Kidney epithelial cell (primary cell): ENCODE results near the gene TYK2. TPM values are rescaled to one million over a fixed set of nuclear protein-coding genes. Genes with fewer than 3 reads are reported as not detected.

ENCODE experiments used
- DNase-seq: peaks from one replicate; pipeline ENCODE4 v3.0.0-alpha.2; 2010; ENCODE audit warnings: low read depth
- H3K27me3 ChIP-seq: 2 replicates; pipeline ENCODE4 v1.6.0; 2011; ENCODE audit warnings: low read length; ENCODE audit not compliant: control insufficient read depth, insufficient read depth
- H3K36me3 ChIP-seq: 2 replicates; pipeline ENCODE4 v1.5.1; 2011; ENCODE audit warnings: low read length; ENCODE audit not compliant: control insufficient read depth, insufficient read depth
- H3K4me3 ChIP-seq: 2 replicates; pipeline ENCODE4 v1.5.1; 2011; ENCODE audit warnings: low read depth, mild to moderate bottlenecking, control low read depth, low read length
- total RNA-seq: library from RNA; depleted of rRNA; stranded (reverse); fragments of >200 nt; gene quantifications from 2 replicates; pipeline ENCODE4 v1.2.3, GENCODE V29; 2015
- TF ChIP-seq, protein P1 (sequence below): IDR thresholded peaks from 2 replicates; pipeline ENCODE4 v1.5.1; 2011; ENCODE audit warnings: mild to moderate bottlenecking, moderate library complexity, low read length, control low read depth, inconsistent platforms; ENCODE audit not compliant: insufficient read depth, poor library complexity, severe bottlenecking

The TYK2 gene
- total RNA-seq, 1 donor from 2014 or later = 64.8 TPM

DNA sequence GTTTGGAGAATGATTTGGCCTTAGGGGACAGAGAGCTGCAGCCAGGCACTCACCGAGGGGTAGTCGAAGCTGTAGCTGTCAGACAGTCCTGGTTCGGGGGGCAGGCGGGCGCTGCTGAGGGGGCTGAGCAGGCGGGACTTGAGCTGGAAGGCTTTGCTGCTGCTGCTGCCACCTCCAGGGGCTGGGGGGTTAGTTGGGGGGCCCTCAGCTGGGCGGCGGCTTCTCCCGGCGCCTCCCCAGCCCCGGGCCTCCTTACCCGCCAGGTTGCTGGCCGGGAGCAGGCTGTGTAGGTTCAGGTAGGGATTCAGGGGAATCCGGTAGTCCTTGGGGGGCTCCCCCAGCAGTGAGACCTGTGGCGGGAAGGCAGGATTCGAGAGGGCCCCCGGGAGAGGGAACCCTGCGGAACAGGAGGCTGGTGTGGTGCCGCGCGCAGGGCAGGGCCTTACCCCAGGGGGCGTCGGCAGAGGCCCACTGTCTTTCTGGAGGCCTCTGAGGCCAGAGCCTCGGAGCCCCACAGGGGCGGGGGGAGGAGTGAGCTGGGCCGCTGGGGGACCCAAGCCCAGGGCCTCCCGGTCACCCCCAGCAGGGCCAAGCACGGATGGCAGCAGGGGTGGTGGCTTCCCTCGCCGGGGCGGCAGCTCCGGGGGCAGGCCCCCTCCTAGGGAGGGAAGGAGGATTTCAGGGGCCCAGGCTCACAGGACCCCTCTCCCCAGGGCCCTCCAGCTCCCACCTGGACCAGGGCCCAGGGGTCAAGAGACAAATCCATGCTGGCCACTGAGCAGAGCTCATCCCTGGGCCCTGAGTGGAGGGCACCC, 59.6 kb downstream of the TYK2 start:
- no peaks in the 10 kb centered on the region for H3K27me3 ChIP-seq
- peaks cover 5% of the 10 kb centered on the region for H3K36me3 ChIP-seq
- DNase-seq = no peak
- TF ChIP-seq, protein P1, sequence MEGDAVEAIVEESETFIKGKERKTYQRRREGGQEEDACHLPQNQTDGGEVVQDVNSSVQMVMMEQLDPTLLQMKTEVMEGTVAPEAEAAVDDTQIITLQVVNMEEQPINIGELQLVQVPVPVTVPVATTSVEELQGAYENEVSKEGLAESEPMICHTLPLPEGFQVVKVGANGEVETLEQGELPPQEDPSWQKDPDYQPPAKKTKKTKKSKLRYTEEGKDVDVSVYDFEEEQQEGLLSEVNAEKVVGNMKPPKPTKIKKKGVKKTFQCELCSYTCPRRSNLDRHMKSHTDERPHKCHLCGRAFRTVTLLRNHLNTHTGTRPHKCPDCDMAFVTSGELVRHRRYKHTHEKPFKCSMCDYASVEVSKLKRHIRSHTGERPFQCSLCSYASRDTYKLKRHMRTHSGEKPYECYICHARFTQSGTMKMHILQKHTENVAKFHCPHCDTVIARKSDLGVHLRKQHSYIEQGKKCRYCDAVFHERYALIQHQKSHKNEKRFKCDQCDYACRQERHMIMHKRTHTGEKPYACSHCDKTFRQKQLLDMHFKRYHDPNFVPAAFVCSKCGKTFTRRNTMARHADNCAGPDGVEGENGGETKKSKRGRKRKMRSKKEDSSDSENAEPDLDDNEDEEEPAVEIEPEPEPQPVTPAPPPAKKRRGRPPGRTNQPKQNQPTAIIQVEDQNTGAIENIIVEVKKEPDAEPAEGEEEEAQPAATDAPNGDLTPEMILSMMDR = no peak
- no peak overlapping the region for H3K4me3 ChIP-seq

DNA sequence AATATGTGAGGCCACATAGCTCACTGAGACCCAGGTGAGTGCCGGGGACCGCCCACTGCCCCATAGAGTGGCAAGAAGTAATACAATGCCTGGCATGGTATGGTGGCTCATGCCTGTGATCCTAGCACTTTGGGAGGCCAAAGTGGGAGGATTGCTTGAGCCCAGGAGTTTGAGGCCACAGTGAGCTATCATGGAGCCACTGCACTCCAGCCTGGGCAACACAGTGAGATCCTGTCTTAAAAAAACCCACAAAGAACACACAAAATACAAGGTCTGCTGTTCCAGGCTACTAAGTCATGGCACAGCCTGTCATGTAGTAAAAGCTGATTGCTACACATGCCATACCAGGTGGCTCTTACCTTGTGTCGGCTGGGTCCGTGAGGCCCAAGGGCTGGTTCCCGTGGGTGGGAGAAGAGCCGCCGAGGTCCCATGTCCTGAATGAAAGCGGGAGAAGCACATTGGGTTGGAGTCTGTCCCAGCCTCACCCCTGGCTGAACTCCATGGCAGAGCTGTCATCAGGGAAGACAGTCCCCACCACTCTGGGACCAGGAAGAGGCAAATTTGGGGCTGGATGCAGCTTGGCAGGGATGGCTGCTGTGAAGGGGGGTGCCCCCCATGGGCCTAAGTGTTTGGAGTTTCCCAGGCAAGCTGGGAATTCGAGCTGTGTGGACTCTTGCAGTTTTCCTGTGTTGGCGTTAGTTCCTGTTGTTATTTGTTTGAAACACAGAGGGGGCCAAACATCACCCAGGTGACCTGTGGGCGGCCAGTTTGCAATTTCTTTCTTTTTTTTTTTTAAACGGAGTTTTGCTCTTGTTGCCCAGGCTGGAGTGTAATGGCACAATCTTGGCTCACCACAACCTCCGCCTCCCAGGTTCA, 61.3 kb downstream of the TYK2 start:
- DNase-seq = no peak
- TF ChIP-seq, protein P1 = no peak
- Histone ChIP-seq H3K27me3 (no peaks in the 10 kb centered on the region), H3K36me3 (peaks cover 4% of the 10 kb centered on the region), H3K4me3 (no peak overlapping the region)

DNA sequence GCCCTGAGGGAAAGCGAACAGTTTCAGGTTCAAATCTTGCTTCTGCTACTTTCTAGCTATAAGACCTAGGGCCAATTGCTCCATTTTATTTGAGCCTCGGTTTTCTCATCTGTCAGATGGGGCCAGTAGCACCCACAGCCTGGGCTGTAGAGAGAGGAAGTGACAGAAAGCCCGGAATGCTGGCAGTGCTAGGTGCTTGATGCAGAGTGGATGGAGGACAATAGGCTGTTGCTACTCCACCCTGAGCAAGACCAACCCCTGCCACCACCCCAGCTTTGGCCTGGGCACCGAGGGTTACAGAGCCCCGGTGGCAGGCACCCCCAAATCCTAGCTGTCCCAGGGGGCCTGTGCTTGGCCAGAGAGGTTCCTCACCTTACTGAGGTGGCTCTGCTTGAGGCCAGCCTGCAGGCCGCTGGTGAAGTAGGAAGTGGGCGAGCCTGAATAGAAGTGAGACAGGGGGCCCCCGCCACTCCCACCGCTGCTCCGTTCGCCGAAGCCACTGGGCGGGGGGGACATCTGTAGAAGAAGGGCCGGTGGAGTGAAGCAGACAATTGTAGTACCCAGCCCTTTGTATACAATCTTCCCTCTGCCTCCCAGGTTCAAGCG, 62.4 kb downstream of the TYK2 start:
- Histone ChIP-seq H3K4me3 (no peak overlapping the region), H3K27me3 (no peaks in the 10 kb centered on the region), H3K36me3 (peaks cover 4% of the 10 kb centered on the region)
- TF ChIP-seq, protein P1 = no peak
- DNase-seq = no peak

DNA sequence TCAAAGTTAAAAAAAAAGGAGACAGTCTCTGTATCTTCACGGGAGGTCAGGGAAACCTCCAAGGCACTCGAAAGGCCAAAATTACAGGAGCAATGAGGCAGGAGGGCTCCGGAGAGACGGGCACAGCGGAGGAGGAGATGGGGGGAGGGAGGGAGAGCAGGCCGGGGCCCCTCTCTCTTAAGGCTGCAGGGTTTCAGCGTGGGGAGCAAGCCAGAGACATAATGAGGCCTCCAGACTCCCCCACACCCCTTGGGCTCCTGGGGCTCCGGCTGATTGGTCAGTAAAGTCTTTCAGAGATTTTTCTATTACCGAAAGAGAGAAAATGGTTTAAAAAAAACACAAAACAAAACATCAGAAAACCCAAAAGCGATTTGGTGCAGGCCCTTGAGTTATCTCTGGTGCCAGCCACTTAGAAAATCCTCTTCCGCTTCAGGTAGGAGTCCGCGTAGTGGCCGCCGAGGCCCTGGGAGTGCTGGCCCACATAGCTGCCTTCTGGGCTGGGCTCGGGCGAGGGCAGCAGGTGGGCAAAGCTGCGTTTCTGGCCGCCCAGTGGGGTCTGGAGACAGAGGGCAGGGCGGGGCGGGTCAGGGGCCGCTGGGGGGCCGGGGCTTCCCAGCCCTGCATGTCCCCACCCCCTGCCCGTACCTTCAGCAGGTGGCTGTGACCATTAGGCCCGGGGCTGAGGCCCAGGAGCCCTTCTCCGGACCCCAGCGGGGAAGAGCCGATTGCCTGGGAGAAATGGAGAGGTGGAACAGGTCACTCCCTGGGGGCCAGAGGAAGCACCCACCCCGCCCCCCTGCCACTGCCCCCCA, 63.1 kb downstream of the TYK2 start:
- no peak for DNase-seq
- no peaks in the 10 kb centered on the region for H3K27me3 ChIP-seq
- no peak overlapping the region for H3K4me3 ChIP-seq
- TF ChIP-seq, protein P1 = no peak
- peaks cover 4% of the 10 kb centered on the region for H3K36me3 ChIP-seq

DNA sequence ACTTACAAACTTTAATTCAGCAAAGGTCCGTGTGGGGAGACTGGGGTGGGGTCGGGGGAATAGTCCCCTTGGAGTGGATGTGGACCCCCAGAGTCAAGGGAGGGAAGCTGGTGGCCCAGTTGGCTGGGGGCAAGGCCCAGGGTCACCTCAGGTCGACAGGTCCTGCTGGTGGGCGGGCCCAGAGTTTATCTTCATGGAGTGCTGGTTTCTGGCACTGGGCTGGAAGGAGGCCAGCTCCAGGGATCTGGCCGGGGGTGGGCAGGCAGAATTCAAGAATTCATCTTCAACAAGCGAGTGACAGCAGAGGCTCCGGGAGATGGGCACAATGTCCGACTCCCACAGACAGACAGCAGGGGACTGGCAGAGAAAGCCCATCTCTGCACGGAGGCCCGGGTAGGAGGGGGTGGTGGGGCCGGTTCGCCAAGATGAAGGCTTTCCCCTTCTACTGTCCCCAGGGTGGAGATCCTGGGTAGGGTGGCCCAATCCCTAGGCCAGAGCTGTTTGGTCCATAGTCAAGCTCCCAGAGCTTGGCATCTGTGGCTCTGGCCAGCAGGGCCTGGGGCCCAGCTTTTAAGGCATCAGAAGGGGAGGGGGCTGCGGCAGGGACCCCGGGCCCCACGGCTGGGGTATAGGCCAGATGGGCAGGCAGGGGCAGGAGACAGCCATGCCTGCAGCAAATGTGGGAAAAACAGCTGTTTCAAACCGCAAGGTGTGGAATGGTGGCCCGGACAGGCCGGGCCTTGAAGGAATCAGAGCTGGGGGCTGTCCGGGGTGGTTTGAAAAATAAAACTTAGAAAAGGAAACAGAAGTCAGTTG, 63.9 kb downstream of the TYK2 start:
- DNase-seq = no peak
- TF ChIP-seq, protein P1 = no peak
- Histone ChIP-seq H3K27me3 (no peaks in the 10 kb centered on the region), H3K4me3 (no peak overlapping the region), H3K36me3 (peaks cover 4% of the 10 kb centered on the region)
